SK-N-SH treated with all-trans-retinoic acid at 6 μM for 48 hours (cell line): ENCODE measurements around the gene CLDN5.

ENCODE experiments used
- ATAC-seq: fragments of 200-7000 bp; cut with Tn5 transposase; 3 replicates; pipeline ENCODE4 v1.9.1; 2020; ENCODE audit warnings: mild to moderate bottlenecking, moderate library complexity
- ARNTL ChIP-seq: fragments of 450-650 bp; formaldehyde crosslinking; IDR thresholded peaks from 2 replicates; pipeline ENCODE4 v1.5.0; 2020; ENCODE audit warnings: low read depth, mild to moderate bottlenecking, moderate library complexity, borderline replicate concordance
- BACH2 ChIP-seq: fragments of 250-450 bp; sonication (Bioruptor Pico); IDR thresholded peaks from 2 replicates; pipeline ENCODE4 v1.9.0; 2021; ENCODE audit warnings: mild to moderate bottlenecking, borderline replicate concordance
- CSDC2 ChIP-seq: fragments of 250-450 bp; sonication (Bioruptor Pico); IDR thresholded peaks from 2 replicates; pipeline ENCODE4 v1.5.0; 2020; ENCODE audit warnings: mild to moderate bottlenecking, moderate library complexity
- ESRRG ChIP-seq: fragments of 250-450 bp; sonication (Bioruptor Pico); IDR thresholded peaks from 2 replicates; pipeline ENCODE4 v1.6.1; 2021; ENCODE audit warnings: mild to moderate bottlenecking
- GLIS3 ChIP-seq: fragments of 250-450 bp; sonication (Bioruptor Pico); IDR thresholded peaks from 2 replicates; pipeline ENCODE4 v1.5.0; 2020; ENCODE audit warnings: mild to moderate bottlenecking, moderate library complexity
- ISL1 ChIP-seq: fragments of 250-450 bp; sonication (Bioruptor Pico); IDR thresholded peaks from 2 replicates; pipeline ENCODE4 v2.1.2; 2022; ENCODE audit warnings: mild to moderate bottlenecking, moderate library complexity
- OSR1 ChIP-seq: fragments of 250-450 bp; sonication (Bioruptor Pico); IDR thresholded peaks from 2 replicates; pipeline ENCODE4 v1.8.0; 2022; ENCODE audit warnings: moderate library complexity, mild to moderate bottlenecking, inconsistent platforms
- PPARA ChIP-seq: fragments of 250-450 bp; sonication (Bioruptor Pico); IDR thresholded peaks from 2 replicates; pipeline ENCODE4 v1.5.0; 2020; ENCODE audit warnings: mild to moderate bottlenecking, borderline replicate concordance
- RARB ChIP-seq: fragments of 250-450 bp; sonication (Bioruptor Pico); IDR thresholded peaks from 2 replicates; pipeline ENCODE4 v1.8.0; 2021; ENCODE audit warnings: mild to moderate bottlenecking, moderate library complexity
- SNAI2 ChIP-seq: fragments of 250-450 bp; sonication (Bioruptor Pico); IDR thresholded peaks from 2 replicates; pipeline ENCODE4 v1.5.0; 2020; ENCODE audit warnings: mild to moderate bottlenecking, moderate library complexity
- TCF4 ChIP-seq: fragments of 250-450 bp; sonication (Bioruptor Pico); IDR thresholded peaks from 2 replicates; pipeline ENCODE4 v1.8.0; 2021; ENCODE audit warnings: mild to moderate bottlenecking, moderate library complexity, borderline replicate concordance
- TOX ChIP-seq: fragments of 250-450 bp; sonication (Bioruptor Pico); IDR thresholded peaks from 2 replicates; pipeline ENCODE4 v1.8.0; 2021; ENCODE audit warnings: mild to moderate bottlenecking, moderate library complexity, borderline replicate concordance
- ZC3H10 ChIP-seq: fragments of 250-450 bp; sonication (Bioruptor Pico); IDR thresholded peaks from 2 replicates; pipeline ENCODE4 v1.5.1; 2021; ENCODE audit warnings: mild to moderate bottlenecking, moderate library complexity
- ZFP3 ChIP-seq: fragments of 250-450 bp; sonication (Bioruptor Pico); IDR thresholded peaks from 2 replicates; pipeline ENCODE4 v1.5.0; 2020; ENCODE audit warnings: mild to moderate bottlenecking, moderate library complexity
- ZNF565 ChIP-seq: fragments of 450-650 bp; formaldehyde crosslinking; conservative IDR thresholded peaks from 2 replicates; pipeline ENCODE4 v1.5.0; 2020; ENCODE audit warnings: low read depth, mild to moderate bottlenecking, moderate library complexity
- ZNF70 ChIP-seq: fragments of 450-650 bp; formaldehyde crosslinking; IDR thresholded peaks from 2 replicates; pipeline ENCODE4 v1.5.0; 2020; ENCODE audit warnings: mild to moderate bottlenecking, moderate library complexity
- TF ChIP-seq, protein P1 (sequence below): fragments of 250-450 bp; sonication (Bioruptor Pico); IDR thresholded peaks from 2 replicates; pipeline ENCODE4 v1.5.0; 2020; ENCODE audit warnings: mild to moderate bottlenecking, moderate library complexity
- TF ChIP-seq, protein P2 (sequence below): fragments of 250-450 bp; sonication (Bioruptor Pico); IDR thresholded peaks from 2 replicates; pipeline ENCODE4 v1.8.0; 2020; ENCODE audit warnings: mild to moderate bottlenecking, moderate library complexity, borderline replicate concordance
- TF ChIP-seq, protein P3 (sequence below): fragments of 250-450 bp; sonication (Bioruptor Pico); IDR thresholded peaks from 2 replicates; pipeline ENCODE4 v1.5.1; 2021; ENCODE audit warnings: mild to moderate bottlenecking, moderate library complexity
- TF ChIP-seq, protein P4 (sequence below): fragments of 250-450 bp; sonication (Bioruptor Pico); IDR thresholded peaks from 2 replicates; pipeline ENCODE4 v1.5.1; 2020; ENCODE audit warnings: low read depth, mild to moderate bottlenecking, moderate library complexity

Gene CLDN5

DNA sequence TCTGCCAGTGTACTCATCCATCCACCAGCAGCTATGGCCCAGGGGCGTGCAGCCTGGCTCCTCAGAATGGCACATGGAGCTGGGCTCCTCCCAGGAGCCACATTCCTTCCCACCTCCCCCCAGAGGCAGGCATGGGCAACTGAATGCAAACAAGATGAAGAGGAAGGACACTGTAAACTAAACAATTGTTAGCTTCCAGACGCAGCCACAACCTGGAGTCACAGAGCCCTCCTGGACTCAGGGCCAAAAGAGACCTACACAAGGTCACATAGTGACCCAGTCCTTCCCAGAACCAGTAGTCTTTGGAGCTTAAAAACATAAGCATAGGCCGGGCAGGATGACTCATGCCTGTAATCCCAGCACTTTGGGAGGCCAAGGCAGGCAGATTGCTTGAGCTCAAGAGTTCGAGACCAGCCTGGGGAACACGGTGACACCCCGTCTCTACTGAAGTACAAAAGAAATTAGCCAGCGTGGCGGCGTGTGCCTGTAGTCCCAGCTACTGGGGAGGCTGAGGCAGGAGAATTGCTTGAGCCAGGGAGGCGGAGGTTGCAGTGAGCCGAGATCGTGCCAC is 30.7 kb upstream of the CLDN5 start:
- ATAC-seq, result peak; percentile 77
- TF ChIP-seq, protein P1, sequence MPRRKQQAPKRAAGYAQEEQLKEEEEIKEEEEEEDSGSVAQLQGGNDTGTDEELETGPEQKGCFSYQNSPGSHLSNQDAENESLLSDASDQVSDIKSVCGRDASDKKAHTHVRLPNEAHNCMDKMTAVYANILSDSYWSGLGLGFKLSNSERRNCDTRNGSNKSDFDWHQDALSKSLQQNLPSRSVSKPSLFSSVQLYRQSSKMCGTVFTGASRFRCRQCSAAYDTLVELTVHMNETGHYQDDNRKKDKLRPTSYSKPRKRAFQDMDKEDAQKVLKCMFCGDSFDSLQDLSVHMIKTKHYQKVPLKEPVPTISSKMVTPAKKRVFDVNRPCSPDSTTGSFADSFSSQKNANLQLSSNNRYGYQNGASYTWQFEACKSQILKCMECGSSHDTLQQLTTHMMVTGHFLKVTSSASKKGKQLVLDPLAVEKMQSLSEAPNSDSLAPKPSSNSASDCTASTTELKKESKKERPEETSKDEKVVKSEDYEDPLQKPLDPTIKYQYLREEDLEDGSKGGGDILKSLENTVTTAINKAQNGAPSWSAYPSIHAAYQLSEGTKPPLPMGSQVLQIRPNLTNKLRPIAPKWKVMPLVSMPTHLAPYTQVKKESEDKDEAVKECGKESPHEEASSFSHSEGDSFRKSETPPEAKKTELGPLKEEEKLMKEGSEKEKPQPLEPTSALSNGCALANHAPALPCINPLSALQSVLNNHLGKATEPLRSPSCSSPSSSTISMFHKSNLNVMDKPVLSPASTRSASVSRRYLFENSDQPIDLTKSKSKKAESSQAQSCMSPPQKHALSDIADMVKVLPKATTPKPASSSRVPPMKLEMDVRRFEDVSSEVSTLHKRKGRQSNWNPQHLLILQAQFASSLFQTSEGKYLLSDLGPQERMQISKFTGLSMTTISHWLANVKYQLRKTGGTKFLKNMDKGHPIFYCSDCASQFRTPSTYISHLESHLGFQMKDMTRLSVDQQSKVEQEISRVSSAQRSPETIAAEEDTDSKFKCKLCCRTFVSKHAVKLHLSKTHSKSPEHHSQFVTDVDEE (CRISPR knock-in tag), result no peak
- TF ChIP-seq ZNF70 (CRISPR knock-in tag), result no peak
- TF ChIP-seq OSR1 (CRISPR knock-in tag), result no peak
- TF ChIP-seq RARB (CRISPR knock-in tag), result no peak
- TF ChIP-seq, protein P2, sequence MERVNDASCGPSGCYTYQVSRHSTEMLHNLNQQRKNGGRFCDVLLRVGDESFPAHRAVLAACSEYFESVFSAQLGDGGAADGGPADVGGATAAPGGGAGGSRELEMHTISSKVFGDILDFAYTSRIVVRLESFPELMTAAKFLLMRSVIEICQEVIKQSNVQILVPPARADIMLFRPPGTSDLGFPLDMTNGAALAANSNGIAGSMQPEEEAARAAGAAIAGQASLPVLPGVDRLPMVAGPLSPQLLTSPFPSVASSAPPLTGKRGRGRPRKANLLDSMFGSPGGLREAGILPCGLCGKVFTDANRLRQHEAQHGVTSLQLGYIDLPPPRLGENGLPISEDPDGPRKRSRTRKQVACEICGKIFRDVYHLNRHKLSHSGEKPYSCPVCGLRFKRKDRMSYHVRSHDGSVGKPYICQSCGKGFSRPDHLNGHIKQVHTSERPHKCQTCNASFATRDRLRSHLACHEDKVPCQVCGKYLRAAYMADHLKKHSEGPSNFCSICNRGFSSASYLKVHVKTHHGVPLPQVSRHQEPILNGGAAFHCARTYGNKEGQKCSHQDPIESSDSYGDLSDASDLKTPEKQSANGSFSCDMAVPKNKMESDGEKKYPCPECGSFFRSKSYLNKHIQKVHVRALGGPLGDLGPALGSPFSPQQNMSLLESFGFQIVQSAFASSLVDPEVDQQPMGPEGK (CRISPR knock-in tag), result no peak
- TF ChIP-seq ARNTL, result no peak
- no peak for TF ChIP-seq TCF4 (CRISPR knock-in tag)
- TF ChIP-seq ISL1 (CRISPR knock-in tag), result no peak
- TF ChIP-seq, protein P3, sequence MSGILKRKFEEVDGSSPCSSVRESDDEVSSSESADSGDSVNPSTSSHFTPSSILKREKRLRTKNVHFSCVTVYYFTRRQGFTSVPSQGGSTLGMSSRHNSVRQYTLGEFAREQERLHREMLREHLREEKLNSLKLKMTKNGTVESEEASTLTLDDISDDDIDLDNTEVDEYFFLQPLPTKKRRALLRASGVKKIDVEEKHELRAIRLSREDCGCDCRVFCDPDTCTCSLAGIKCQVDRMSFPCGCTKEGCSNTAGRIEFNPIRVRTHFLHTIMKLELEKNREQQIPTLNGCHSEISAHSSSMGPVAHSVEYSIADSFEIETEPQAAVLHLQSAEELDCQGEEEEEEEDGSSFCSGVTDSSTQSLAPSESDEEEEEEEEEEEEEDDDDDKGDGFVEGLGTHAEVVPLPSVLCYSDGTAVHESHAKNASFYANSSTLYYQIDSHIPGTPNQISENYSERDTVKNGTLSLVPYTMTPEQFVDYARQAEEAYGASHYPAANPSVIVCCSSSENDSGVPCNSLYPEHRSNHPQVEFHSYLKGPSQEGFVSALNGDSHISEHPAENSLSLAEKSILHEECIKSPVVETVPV (CRISPR knock-in tag), result no peak
- no peak for TF ChIP-seq ZNF565
- TF ChIP-seq ZC3H10, result no peak
- TF ChIP-seq PPARA (CRISPR knock-in tag), result no peak
- TF ChIP-seq SNAI2 (CRISPR knock-in tag), result no peak
- TF ChIP-seq ZFP3 (CRISPR knock-in tag), result no peak
- TF ChIP-seq GLIS3 (CRISPR knock-in tag), result no peak
- TF ChIP-seq, protein P4, sequence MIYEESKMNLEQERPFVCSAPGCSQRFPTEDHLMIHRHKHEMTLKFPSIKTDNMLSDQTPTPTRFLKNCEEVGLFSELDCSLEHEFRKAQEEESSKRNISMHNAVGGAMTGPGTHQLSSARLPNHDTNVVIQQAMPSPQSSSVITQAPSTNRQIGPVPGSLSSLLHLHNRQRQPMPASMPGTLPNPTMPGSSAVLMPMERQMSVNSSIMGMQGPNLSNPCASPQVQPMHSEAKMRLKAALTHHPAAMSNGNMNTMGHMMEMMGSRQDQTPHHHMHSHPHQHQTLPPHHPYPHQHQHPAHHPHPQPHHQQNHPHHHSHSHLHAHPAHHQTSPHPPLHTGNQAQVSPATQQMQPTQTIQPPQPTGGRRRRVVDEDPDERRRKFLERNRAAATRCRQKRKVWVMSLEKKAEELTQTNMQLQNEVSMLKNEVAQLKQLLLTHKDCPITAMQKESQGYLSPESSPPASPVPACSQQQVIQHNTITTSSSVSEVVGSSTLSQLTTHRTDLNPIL (CRISPR knock-in tag), result no peak
- TF ChIP-seq, all 23 proteins: peak for 0

DNA sequence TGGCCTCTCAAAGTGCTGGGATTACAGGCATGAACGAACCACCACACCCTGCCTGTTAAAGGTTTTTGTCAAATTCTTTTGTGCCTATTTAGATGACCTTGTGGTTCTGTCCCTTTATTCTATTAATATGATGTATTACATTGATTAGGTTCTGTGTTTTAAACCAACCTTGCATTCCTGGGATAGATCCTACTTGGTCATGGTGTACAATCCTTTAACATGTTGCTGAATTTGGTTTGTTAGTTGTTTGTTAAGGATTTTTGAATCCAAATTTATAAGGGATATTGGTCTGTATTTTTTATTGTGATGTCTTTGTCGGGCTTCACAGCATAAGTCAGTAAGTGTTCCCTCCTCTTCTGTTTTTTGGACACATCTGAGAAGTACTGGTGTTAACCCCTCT is 29.0 kb upstream of the CLDN5 start:
- no peak for TF ChIP-seq ARNTL
- TF ChIP-seq BACH2 (CRISPR knock-in tag), result no peak
- no peak for TF ChIP-seq GLIS3 (CRISPR knock-in tag)
- TF ChIP-seq SNAI2 (CRISPR knock-in tag), result no peak
- TF ChIP-seq, protein P3 (CRISPR knock-in tag), result no peak
- no peak for TF ChIP-seq RARB (CRISPR knock-in tag)
- TF ChIP-seq PPARA (CRISPR knock-in tag), result no peak
- TF ChIP-seq TOX, result no peak
- TF ChIP-seq, protein P4 (CRISPR knock-in tag), result no peak
- no peak for TF ChIP-seq ISL1 (CRISPR knock-in tag)
- no peak for TF ChIP-seq OSR1 (CRISPR knock-in tag)
- TF ChIP-seq ZNF70 (CRISPR knock-in tag), result no peak
- TF ChIP-seq ZFP3 (CRISPR knock-in tag), result no peak
- TF ChIP-seq ZNF565, result no peak
- ATAC-seq, result no peak

DNA sequence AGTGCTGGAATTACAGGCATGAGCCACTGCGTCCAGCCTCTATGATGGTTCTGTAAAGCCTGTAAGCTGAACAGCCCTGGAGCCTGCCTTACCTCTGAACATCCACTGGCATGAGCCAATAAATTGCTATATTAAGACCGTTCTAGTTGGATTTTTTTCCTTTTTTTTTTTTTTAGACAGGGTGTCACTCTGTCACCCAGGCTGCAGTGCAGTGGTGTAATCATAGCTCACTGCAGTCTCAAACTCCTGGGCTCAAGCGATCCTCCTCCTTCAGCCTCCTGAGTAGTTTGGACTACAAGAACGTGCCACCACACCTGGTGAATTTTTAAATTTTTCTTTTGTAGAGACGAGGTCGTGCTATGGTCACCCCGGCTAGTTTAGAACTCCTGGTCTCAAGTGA is 26.2 kb upstream of the CLDN5 start:
- ATAC-seq, result no peak
- TF ChIP-seq CSDC2 (CRISPR knock-in tag) (no peak), PPARA (CRISPR knock-in tag) (no peak), ZNF70 (CRISPR knock-in tag) (no peak), ZC3H10 (no peak), GLIS3 (CRISPR knock-in tag) (no peak), ARNTL (no peak), RARB (CRISPR knock-in tag) (no peak), TOX (no peak), ESRRG (CRISPR knock-in tag) (no peak)
- TF ChIP-seq, protein P1 (CRISPR knock-in tag), result no peak
- TF ChIP-seq, protein P2 (CRISPR knock-in tag), result no peak
